Measurements from ENCODE around the gene ARL3.
"Not testable (repeated sequence)": the region's sequence is repeated elsewhere in the genome, so short reads cannot be mapped to it uniquely, and the experiment has no call there.

ARL3 gene, protein sequence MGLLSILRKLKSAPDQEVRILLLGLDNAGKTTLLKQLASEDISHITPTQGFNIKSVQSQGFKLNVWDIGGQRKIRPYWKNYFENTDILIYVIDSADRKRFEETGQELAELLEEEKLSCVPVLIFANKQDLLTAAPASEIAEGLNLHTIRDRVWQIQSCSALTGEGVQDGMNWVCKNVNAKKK

DNA sequence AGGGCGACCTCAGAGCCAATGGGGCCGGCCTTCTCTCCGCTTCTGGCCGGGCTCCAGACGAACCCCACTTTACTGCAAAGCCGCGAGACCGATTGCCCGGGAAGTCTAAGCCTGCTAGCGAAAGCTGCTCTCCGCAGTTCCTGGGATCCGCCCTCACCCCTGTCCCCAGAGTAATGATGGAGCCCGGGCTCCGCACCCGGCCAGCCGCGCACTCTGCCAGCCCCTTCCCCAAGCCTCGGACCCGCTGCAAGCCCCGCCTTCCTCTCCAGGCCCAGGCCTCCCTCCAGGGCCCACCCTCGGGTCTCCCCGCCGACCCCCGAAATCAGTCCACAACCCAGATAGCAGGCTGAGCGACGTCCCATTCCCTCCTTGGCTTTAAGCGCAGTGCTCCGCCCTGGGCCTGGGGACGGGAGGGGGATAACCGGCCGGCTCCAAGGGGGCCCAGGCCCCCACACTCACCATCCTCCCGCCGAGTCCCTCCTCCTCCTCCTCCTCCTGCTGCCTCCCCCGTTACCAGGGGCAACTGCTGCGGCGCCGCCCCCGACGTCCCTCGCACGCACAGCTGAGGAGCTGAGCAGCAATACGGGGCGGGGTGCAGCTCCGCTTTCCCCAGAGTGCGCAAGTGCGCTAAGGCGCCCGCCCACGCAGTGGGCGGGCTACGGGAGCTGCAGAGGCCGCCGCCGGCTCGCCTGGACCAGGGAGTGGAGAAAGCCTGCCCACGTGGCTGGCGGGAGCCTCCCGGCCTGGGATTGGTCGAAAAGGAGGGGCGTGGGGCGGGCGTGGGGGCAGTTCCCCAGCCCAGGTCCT, at the start of gene ARL3:
Gene ARL3 (minus strand): TSS at position 584 of the 807 bp plus-strand sequence. CDS start 122 bp downstream, at position 462.
- DNase-seq, result peak; percentile 87

DNA sequence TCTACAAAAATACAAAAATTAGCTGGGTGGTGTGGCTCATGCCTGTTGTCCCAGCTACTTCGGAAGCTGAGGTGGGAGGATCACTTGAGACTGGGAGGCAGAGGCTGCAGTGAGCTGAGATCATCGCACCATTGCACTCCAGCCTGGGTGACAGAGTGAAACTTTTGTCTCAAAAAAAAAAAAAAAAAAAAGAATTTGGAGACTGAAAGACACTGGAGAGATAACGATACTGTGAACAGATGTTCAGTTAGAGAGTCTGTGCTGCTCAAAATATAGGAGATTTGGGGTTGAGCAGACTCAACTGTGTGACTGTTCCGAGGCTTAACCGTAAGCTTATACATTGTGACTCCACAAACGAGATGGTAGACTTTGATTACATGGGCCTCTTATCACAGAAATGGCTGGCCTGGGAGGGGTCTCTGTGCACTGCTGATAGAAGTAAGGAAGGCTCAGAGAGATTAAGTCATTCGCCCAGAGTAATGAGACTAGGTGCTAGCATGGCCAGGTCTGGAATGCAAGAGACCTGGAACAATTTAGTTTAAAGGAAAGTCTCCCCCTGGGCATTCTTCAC, 48.9 kb upstream of the ARL3 start:
- DNase-seq, result no peak

DNA sequence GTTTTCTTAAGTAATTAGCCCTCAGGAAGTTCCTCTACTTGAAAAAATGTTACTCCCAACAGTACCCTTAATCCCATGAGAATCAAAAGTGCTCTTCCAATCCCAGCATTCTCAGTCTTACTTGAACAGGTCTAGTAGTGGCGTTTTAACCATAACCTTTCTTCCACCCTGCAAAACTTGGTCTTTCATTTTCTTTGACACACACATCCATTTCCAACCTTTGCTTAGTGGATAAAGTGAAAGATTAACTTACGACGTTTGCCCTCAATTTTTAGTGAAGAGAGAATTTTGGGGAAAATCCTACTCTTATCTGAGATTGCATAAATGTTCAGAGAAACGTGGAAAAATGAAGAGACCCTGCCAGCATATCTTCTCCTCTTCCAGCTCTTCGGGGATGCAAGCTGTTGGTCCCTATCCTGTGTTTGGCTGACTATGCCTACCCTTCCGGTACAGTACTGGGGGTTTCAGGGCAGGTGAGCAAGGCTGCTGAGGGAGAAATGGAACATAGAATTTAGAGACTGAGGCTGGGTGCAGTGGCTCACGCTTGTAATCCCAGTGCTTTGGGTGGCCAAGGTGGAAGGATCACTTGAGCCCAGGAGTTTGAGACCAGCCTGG, 48.3 kb upstream of the ARL3 start:
- DNase-seq, result no peak

DNA sequence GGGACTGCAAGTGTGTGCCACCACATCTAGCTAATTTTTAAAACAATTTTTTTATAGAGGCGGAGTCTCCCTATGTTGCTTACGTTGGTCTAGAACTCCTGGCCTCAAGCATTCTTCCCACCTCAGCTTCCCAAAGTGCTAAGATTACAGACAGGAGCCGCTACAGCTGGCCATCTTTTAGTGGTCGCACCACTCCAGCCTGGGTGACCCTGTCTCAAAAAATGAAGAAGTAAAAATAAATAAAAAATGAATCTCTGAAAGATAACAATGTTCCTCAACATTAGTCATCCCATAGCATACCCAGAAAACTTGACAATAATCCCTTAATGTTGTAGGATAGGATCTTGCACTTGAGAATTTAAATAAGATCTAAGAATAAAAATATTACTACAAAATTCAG, 47.8 kb upstream of the ARL3 start:
- no peak for DNase-seq

DNA sequence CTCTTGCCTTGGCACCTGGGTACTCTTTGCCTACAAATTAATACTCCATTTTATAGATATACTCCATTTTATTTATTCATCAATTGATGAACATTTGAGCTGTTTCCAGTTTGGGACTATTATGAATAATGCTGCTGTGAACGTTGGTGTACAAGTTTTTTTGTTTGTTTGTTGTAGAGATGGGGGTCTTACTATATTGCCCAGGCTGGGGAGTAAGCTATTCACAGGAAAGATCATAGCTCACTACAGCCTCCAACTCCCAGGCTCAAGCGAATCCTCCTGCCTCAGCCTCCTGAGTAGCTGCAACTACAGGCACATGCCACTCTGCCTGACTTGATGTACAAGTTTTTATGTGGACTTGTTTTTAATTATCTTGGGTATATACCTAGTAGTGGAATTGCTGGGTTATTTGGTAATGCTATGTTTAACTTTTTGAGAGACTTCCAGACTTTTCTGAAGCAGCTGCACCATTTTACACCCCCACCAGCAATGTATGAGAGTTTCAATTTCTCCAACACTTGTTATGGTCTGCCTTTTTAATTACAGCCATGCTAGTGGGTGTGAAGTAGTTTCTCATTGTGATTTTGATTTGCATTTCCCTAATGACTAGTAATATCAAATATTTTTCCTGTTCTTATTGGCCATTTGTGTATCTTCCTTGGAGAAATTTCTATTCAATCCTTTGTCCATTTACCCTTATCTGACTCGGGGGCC, 45.5 kb upstream of the ARL3 start:
- DNase-seq, result no peak

DNA sequence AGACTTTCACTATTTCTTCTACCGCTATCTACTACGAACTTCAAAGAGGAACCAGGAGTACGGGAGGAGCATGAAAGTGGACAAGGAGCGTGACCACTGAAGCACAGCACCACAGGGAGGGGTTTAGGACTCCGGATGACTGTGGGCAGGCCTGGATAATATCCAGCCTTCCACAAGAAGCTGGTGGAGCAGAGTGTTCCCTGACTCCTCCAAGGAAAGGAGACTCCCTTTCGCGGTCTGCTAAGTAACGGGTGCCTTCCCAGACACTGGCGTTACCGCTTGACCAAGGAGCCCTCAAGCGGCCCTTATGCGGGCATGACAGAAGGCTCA, 44.7 kb upstream of the ARL3 start:
- not testable (repeated sequence) for DNase-seq

DNA sequence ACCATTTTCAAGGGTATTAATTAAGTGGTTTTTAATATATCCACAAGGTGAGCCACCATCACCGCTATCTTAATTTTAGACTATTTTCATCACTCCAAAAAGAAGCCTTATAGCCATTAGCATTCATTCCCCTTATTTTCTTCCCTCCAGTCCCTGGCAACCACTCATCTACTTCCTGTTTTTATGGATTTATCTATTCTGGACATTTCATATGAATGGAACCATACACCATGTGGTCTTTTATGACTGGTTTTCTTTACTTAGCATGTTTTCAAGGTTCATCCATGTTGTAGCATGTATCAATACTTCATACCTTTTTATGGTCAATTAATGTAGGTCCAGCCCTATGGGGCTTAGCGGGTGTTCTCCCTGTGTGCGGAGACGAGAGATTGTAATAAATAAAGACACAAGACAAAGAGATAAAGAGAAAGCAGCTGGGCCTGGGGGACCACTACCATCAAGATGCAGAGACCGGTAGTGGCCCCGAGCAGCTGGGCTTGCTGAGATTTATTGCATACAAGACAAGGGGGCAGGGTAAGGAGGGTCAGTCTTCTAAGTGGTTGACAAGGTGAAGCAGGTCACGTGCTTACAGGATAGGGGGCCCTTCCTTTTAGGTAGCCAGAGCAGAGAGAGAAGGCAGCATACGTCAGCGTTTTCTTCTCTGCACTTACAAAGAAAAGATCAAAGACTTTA, 44.2 kb upstream of the ARL3 start:
- DNase-seq, result no peak

DNA sequence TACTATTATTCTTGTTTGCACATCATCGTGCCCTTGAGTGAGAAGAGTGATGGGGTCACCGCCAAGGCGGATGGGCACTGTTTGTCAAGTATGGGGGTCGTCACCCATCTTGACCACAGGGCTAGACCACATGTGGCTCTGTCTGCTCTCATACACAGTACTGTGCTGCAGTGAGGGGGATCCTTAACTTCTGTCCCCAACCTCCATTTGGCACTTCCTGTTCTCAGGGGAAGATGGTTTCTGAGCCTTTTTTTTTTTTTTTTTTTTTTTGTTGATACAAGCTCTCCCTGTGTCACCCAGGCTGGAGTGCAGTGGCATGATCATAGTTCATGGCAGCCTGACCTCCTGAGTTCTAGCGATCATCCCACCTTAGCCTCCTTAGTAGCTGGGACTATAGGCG, 43.1 kb upstream of the ARL3 start:
- no peak for DNase-seq

DNA sequence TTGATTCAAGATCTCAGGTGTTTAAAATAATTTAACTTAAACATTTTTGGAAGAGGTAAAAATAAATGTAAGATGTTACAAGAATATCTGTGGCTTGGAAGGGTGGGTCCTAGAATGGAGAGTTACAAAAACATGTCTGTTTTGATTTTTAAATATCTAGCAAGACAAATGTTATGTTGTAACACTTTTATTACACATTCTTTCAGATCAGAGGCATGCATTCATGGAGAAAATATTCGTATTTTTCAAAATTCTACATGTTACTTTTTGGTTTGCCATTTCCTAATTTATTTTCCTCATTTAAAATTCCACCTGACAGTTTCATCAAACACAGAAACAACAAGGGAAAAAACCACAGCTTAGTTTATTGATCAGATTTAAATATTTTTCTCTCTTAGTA, 39.5 kb upstream of the ARL3 start:
- DNase-seq, result no peak

DNA sequence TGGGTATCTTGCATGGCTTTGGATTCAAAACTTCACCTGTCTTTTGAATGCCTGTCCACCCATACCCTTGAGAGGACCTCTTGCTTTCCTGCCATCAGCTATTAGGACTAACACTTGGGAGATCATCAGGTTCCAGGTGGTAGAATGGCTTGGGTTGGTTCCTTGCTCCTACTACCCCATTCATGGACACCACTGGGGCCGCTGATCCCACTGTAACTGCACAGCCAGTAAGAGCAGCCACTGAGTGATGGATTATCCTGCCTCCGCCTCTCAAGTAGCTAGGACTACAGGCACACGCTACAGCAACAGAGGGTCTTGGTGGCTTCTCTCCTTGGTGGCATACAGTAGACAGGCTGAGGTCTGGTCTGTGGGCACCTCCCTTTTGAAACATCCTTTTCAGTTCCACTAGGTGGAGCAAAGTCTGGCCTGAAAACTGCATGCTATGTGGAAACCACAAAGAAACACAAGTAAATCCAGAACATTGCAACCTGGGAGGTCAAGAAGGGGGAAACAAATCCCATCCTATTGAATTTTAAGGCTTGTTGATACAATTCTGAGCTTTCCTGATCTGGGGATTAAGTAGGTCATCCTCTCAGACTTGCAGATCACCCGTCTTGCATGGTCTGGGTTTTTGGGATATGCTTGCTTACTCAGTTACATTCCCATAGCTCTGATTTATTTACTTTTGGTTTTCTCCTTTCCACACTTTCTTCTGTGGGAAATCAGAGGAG, 38.9 kb upstream of the ARL3 start:
- DNase-seq, result no peak

DNA sequence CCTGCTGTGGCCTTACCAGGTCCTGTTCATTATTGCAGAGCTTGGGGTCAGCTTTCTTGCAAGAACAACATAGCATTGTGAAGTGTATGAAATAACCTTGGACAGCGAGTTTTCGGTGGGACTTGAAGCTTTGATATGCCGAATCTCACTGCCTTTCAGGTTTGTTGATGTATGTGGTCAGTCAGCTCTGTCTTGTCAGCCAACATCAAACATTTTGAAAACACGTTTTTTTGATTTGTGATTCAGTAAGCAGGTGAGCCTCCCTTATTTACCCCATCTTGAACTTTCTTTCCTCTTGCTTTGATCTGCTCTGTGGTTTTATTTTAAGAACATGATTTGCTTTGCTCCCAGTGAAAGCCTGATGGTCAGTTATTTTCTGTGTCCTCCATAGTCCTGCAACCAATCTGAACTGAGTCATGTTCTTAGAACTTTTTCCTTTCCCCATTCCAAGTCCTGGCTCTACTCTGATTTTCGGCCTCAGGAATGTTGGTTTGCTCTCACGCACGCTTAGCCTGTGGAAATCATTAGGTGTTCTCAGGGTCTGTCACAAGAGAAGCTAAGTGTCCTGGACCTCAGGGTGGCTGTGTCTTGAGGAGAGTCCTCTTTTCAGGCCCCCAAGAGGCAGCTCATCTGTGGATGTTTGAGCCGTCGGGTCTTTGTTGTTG, 38.2 kb upstream of the ARL3 start:
- DNase-seq, result no peak

DNA sequence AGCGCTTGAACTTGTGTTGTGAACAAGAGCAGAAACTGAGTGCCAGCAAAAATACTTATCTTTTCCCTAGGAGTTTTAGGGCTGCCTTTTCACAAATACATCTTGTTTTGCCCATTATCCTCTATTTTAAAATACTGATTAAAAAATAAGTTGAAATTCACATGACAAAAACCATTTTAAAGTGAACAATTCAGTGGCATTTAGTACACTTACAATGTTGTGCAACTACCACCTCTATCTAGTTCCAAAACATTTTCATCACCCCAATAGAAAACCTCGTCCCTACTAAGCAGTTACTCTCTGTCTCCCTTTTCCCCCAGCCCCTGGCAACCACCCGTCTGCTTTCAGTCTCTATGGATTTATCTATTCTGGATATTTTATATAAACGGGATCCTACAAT, 31.0 kb upstream of the ARL3 start:
- DNase-seq, result no peak

DNA sequence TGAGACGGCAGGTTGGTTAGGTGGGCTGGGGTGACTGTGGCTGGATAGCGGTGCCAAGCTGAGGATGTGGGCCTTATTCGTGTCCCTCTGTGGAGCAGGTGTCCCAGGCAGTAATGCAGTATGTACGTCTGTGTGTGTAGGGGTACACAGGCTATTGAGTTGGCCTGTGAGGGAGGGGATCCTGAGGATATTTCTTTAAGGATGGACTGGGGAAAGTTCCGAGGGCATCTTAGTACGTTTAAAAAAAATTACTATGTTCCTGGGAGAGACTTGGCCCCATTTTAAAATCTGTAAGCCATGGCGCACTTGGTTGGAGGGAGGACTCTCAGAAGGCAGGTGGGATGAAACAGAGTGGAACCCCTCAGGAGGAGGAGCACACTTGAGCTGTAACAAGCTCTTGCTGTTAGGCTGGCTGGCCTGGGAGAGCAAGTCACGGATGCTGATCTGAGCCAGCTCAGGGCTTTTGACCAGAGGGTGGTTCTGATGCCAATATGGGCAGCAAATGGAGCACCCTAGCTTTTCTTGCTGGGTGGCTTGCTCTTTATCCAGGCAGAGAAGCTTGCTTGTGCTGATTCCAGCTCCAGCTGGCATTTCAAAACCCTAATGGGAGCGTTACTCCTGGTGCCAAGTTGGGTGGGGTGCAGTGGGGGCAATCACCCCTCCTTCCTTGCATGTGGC, 30.3 kb upstream of the ARL3 start:
- no peak for DNase-seq

DNA sequence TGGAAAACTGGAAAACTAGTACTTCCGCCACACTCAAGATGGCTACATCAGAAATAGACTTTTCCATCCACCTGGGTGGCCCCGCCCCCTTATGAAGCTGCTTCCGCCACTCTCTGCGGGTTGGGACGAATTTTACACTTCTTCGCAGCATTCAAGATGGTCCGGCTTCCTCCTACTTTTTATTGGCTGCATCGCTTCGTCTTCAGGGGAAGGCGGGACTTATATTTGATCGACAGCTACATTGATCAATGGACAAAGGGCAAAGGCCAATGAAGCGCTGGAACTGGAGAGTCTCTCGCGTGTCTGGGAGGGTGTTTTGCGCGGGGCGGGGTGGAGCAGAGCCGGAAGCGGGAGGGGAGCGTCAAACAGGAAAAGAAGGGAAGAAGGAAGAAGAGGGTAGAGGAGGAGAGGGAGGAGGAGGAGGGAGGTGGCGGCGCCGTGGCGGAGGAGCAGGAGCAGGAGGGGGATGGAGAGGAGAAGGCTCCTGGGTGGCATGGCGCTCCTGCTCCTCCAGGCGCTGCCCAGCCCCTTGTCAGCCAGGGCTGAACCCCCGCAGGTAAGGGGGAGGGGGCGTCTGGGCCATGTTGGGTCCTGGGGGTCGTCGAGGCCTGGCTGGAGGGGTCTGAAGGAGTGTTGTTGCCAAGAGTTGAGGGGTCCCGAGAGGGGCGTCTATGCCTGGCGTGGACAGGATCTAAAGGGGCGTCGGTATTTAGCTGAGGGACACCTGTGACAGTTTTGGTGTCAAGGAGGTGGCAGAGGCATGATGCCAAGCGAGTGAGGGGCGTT, 29.6 kb upstream of the ARL3 start, which contains the start of gene WBP1L:
Gene WBP1L (plus strand): TSS at position 361 of the 786 bp plus-strand sequence. CDS start 106 bp downstream, at position 467.
- DNase-seq, result peak; percentile 89

DNA sequence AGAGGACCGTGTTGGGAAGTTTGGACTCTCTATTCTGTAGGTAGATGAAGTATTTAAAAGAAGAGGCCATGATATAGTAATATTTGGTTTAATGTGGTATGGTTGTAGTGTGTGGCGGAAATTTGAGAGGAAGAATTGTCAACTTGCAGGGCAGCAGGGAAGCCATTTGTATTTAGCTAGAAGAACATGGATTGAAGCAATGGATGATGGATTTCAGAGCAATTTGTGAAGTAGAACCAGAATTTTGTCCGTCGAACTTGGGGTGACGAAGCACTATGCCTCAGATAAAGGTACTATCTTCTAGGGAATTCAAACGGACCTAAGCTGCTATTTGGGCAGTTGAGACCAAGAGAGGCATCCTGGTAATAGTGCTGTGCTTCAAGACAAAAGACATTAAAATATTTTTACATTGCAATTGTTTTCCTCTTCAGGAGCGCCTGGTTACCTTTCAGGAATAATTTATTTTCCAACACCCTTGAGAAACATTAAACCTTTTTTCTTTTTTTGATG, 28.9 kb upstream of the ARL3 start:
- DNase-seq, result no peak

DNA sequence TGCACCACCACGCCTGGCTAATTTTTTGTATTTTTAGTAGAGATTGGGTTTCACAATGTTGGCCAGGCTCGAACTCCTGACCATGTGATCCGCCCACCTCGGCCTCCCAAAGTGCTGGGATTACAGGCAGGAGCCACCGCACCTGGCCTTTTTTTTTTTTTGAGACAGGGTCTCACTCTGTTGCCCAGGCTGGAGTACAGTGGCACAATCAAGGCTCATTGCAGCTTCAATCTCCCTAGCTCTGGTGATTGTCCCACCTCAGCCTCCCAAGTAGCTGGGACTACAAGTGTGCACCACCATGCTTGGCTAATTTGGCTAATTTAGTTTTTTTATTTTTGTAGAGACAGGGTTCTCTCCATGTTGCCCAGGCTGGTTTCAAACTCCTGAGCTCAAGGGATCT, 28.1 kb upstream of the ARL3 start:
- DNase-seq, result not testable (repeated sequence)

DNA sequence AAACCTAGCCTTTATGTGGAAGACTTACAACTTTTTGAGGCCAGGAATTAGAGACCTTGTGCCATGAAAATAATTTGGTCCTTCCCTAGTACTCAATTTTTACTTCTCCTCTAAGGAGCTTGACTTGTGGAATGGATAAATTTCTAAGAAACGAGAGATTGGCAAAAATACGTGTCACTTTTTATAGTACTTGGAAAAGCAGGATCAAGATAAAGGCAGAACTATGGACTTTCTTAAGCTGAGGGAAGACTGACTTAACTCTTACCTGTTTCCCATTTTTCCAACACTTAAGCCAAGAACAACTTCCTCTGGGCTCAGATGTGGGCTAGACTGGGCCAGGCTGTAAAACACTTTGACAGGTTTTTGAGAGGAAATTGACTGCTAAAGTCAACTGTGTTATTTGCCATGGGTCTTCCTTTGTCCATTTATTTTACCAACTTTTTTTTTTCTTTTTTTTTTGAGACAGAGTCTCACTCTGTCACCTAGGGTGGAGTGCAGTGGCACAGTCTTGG, 27.6 kb upstream of the ARL3 start:
- DNase-seq, result no peak

DNA sequence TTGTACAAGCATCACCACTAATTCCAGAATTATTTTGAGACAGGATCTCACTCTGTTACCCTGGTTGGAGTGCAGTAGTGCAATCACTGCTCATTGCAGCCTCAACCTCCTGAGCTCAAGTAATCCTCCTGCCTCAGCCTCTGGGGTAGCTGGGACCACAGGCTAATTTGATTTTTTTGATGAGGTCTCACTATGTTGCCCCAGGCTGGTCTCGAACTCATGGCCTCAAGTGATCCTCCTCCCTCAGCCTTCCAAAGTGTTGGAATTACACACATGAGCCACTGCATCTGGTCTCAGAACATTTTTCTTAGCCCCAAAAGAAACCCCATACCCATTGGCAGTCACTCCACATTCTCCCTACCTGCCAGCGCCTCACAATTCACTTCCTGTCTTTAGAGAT, 26.0 kb upstream of the ARL3 start:
- no peak for DNase-seq

DNA sequence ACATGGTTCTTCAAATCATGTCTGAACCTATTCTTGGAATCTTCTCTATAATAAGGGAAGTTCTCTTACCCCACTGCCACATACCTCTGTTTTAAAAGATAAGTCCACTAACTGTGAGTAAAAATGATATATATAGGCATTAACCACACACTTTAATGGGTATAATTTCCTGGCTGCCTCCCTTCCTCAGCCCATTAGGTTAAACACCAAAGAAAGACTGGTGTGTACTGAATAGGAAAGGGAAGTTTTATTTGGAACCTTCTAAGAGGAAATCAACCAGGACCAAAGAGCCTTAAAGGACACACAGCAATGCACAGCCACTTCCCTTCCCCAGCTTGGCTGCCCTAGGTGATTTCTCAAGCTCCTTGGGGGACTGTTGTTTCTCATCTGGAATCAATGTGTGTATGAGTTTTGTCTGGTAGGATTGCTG, 24.5 kb upstream of the ARL3 start:
- DNase-seq, result no peak
